ENCODE data around the gene DGAT2L6.
A peak's percentile ranks its signal among the peaks of the same experiment; 100 is the strongest.
"Not testable (repeated sequence)": the region's sequence is repeated elsewhere in the genome, so short reads cannot be mapped to it uniquely, and the experiment has no call there.

The DGAT2L6 gene

GRCh38 chrX:70241501-70241900 lies 64.2 kb downstream of the DGAT2L6 start:
- Mint-ChIP-seq H3K4me3 (no peak overlapping the region), H3K36me3 (no peaks in the 10 kb centered on the region), H3K27me3 (no peaks in the 10 kb centered on the region), H3K9me3 (no peaks in the 10 kb centered on the region), H3K27ac (no peak overlapping the region), H3K4me1 (no peaks in the 10 kb centered on the region)

- H3K27ac Mint-ChIP-seq, result not testable (repeated sequence)
These were observed 66.3 kb downstream of the DGAT2L6 start for GRCh38 chrX:70243601-70244000.

GRCh38 chrX:70244881-70245280 lies 67.6 kb downstream of the DGAT2L6 start:
- no peaks in the 10 kb centered on the region for H3K27me3 Mint-ChIP-seq
- no peaks in the 10 kb centered on the region for H3K4me1 Mint-ChIP-seq
- no peak overlapping the region for H3K27ac Mint-ChIP-seq
- no peaks in the 10 kb centered on the region for H3K36me3 Mint-ChIP-seq
- no peak overlapping the region for H3K4me3 Mint-ChIP-seq
- no peaks in the 10 kb centered on the region for H3K9me3 Mint-ChIP-seq

More at GRCh38 chrX:70243601-70244000, 66.3 kb downstream of the DGAT2L6 start:
- not testable (repeated sequence) for H3K4me1 Mint-ChIP-seq, H3K4me3 Mint-ChIP-seq, H3K36me3 Mint-ChIP-seq, H3K27me3 Mint-ChIP-seq, H3K9me3 Mint-ChIP-seq

GRCh38 chrX:70247252-70247651 lies 70.0 kb downstream of the DGAT2L6 start:
- H3K4me3 Mint-ChIP-seq, result no peak overlapping the region
- no peaks in the 10 kb centered on the region for H3K4me1 Mint-ChIP-seq
- no peaks in the 10 kb centered on the region for H3K27me3 Mint-ChIP-seq
- peaks cover 2% of the 10 kb centered on the region for H3K36me3 Mint-ChIP-seq
- no peak overlapping the region for H3K27ac Mint-ChIP-seq
- no peaks in the 10 kb centered on the region for H3K9me3 Mint-ChIP-seq

GRCh38 chrX:70252491-70252890 lies 75.2 kb downstream of the DGAT2L6 start:
- Mint-ChIP-seq H3K27ac (no peak overlapping the region), H3K36me3 (peaks cover 7% of the 10 kb centered on the region), H3K27me3 (no peaks in the 10 kb centered on the region), H3K4me3 (no peak overlapping the region), H3K9me3 (no peaks in the 10 kb centered on the region), H3K4me1 (peaks cover 9% of the 10 kb centered on the region)

- Mint-ChIP-seq H3K27ac (peak overlapping the region; percentile 51), H3K27me3 (no peaks in the 10 kb centered on the region), H3K36me3 (peaks cover 7% of the 10 kb centered on the region), H3K9me3 (no peaks in the 10 kb centered on the region), H3K4me3 (no peak overlapping the region), H3K4me1 (peaks cover 9% of the 10 kb centered on the region)
These were observed 76.2 kb downstream of the DGAT2L6 start for GRCh38 chrX:70253377-70254062.

- Mint-ChIP-seq H3K9me3 (no peaks in the 10 kb centered on the region), H3K27ac (peak overlapping the region; percentile 51), H3K4me3 (no peak overlapping the region), H3K4me1 (peaks cover 9% of the 10 kb centered on the region), H3K27me3 (no peaks in the 10 kb centered on the region), H3K36me3 (peaks cover 9% of the 10 kb centered on the region)
These were observed 76.7 kb downstream of the DGAT2L6 start for GRCh38 chrX:70254063-70254400.

GRCh38 chrX:70254909-70255308 lies 77.6 kb downstream of the DGAT2L6 start:
- Mint-ChIP-seq H3K4me1 (peaks cover 9% of the 10 kb centered on the region), H3K27ac (no peak overlapping the region), H3K27me3 (no peaks in the 10 kb centered on the region), H3K4me3 (no peak overlapping the region), H3K36me3 (peaks cover 9% of the 10 kb centered on the region), H3K9me3 (no peaks in the 10 kb centered on the region)
